ENCODE data around the gene DLG1. TPM values are rescaled to one million over a fixed set of nuclear protein-coding genes. Genes with fewer than 3 reads are reported as not detected.

DLG1 gene
- total and polyA plus RNA-seq, 4 donors = 12.7 to 51.2 (median 22.3) TPM

- no peak overlapping the region for H3K27ac ChIP-seq (ENCODE audit: low read depth in 1 of 2, low read length in 2 of 2)
- peaks cover 1 to 5% (median 3%) of the 10 kb centered on the region in 4 donors for H3K4me1 ChIP-seq (ENCODE audit: control insufficient read depth in 4 of 4, insufficient read depth in 4 of 4, low read length in 3 of 4)
- peaks cover 4 to 16% (median 13%) of the 10 kb centered on the region in 4 donors for H3K36me3 ChIP-seq (ENCODE audit: control insufficient read depth in 4 of 4, insufficient read depth in 3 of 4, low read depth in 1 of 4, low read length in 3 of 4)
- H3K27me3 ChIP-seq (ENCODE audit: control insufficient read depth in 4 of 4, insufficient read depth in 4 of 4, low read length in 3 of 4) = no peaks in the 10 kb centered on the region
- TF ChIP-seq REST (IDR thresholded peaks at IDR 0.05) (no peak), CTCF (IDR thresholded peaks at IDR 0.05; ENCODE audit: low read depth, low read length, missing input control) (no peak), JUND (IDR thresholded peaks at IDR 0.05) (no peak), HNF4A (conservative IDR thresholded peaks at IDR 0.05) (no peak), FOXA1 (IDR thresholded peaks at IDR 0.05) (no peak), MAX (IDR thresholded peaks at IDR 0.05) (no peak), RAD21 (IDR thresholded peaks at IDR 0.05) (no peak), GABPA (IDR thresholded peaks at IDR 0.05 in 1 of 2, conservative IDR thresholded peaks at IDR 0.05 in 1 of 2) (no peak), FOXA2 (IDR thresholded peaks at IDR 0.05) (no peak), RXRA (IDR thresholded peaks at IDR 0.05) (no peak), EGR1 (IDR thresholded peaks at IDR 0.05; ENCODE audit: low read depth in 2 of 2) (no peak), ATF3 (IDR thresholded peaks at IDR 0.05) (no peak), TAF1 (conservative IDR thresholded peaks at IDR 0.05) (no peak), SP1 (IDR thresholded peaks at IDR 0.05) (no peak), NR2F2 (IDR thresholded peaks at IDR 0.05) (no peak)
- TF ChIP-seq, protein P1, sequence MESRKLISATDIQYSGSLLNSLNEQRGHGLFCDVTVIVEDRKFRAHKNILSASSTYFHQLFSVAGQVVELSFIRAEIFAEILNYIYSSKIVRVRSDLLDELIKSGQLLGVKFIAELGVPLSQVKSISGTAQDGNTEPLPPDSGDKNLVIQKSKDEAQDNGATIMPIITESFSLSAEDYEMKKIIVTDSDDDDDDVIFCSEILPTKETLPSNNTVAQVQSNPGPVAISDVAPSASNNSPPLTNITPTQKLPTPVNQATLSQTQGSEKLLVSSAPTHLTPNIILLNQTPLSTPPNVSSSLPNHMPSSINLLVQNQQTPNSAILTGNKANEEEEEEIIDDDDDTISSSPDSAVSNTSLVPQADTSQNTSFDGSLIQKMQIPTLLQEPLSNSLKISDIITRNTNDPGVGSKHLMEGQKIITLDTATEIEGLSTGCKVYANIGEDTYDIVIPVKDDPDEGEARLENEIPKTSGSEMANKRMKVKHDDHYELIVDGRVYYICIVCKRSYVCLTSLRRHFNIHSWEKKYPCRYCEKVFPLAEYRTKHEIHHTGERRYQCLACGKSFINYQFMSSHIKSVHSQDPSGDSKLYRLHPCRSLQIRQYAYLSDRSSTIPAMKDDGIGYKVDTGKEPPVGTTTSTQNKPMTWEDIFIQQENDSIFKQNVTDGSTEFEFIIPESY (IDR thresholded peaks at IDR 0.05) = no peak
- DNase-seq (ENCODE audit: low spot score) = no peak
- no peaks in the 10 kb centered on the region for H3K9me3 ChIP-seq (ENCODE audit: control insufficient read depth in 4 of 4, low read length in 3 of 4)
- H3K9ac ChIP-seq (ENCODE audit: low read depth in 1 of 2, low read length in 2 of 2) = no peak overlapping the region
- H3K4me3 ChIP-seq (ENCODE audit: low read depth in 1 of 3, low read length in 3 of 3) = no peak overlapping the region
These were observed 18.3 kb downstream of the DLG1 start for GRCh38 chr3:197280156-197280555.

- Histone ChIP-seq H3K4me1 (ENCODE audit: control insufficient read depth in 4 of 4, insufficient read depth in 4 of 4, low read length in 3 of 4) (peaks cover 1 to 5% (median 4%) of the 10 kb centered on the region in 4 donors), H3K9ac (ENCODE audit: low read depth in 1 of 2, low read length in 2 of 2) (no peak overlapping the region), H3K9me3 (ENCODE audit: control insufficient read depth in 4 of 4, low read length in 3 of 4) (no peaks in the 10 kb centered on the region), H3K36me3 (ENCODE audit: control insufficient read depth in 4 of 4, insufficient read depth in 3 of 4, low read depth in 1 of 4, low read length in 3 of 4) (peaks cover 4 to 16% (median 12%) of the 10 kb centered on the region in 4 donors), H3K27ac (ENCODE audit: low read depth in 1 of 2, low read length in 2 of 2) (no peak overlapping the region), H3K27me3 (ENCODE audit: control insufficient read depth in 4 of 4, insufficient read depth in 4 of 4, low read length in 3 of 4) (no peaks in the 10 kb centered on the region), H3K4me3 (ENCODE audit: low read depth in 1 of 3, low read length in 3 of 3) (no peak overlapping the region)
- TF ChIP-seq MAX (IDR thresholded peaks at IDR 0.05) = no peak
- TF ChIP-seq FOXA1 (IDR thresholded peaks at IDR 0.05) = no peak
- no peak for TF ChIP-seq NR2F2 (IDR thresholded peaks at IDR 0.05)
- TF ChIP-seq HNF4G (IDR thresholded peaks at IDR 0.05) = no peak
- TF ChIP-seq JUND (IDR thresholded peaks at IDR 0.05) = no peak
- TF ChIP-seq HNF4A (conservative IDR thresholded peaks at IDR 0.05) = no peak
- TF ChIP-seq, protein P1 (IDR thresholded peaks at IDR 0.05) = no peak
- no peak for TF ChIP-seq YY1 (IDR thresholded peaks at IDR 0.05)
- no peak for TF ChIP-seq FOXA2 (IDR thresholded peaks at IDR 0.05)
- TF ChIP-seq RAD21 (IDR thresholded peaks at IDR 0.05) = no peak
- no peak for DNase-seq (ENCODE audit: low spot score)
These were observed 19.5 kb downstream of the DLG1 start for GRCh38 chr3:197278933-197279332.

Measured in liver (tissue), 9 donors.